GM18517 (cell line): ENCODE measurements around the gene KRTAP10-4.
"Not testable (repeated sequence)": the region's sequence is repeated elsewhere in the genome, so short reads cannot be mapped to it uniquely, and the experiment has no call there.

Source experiments
- ATAC-seq: cut with Tn5 transposase; IDR thresholded peaks from one replicate; pipeline ENCODE4 v1.9.1; 2021; ENCODE audit warnings: mild to moderate bottlenecking, moderate library complexity; ENCODE audit not compliant: unreplicated experiment

The KRTAP10-4 gene

DNA sequence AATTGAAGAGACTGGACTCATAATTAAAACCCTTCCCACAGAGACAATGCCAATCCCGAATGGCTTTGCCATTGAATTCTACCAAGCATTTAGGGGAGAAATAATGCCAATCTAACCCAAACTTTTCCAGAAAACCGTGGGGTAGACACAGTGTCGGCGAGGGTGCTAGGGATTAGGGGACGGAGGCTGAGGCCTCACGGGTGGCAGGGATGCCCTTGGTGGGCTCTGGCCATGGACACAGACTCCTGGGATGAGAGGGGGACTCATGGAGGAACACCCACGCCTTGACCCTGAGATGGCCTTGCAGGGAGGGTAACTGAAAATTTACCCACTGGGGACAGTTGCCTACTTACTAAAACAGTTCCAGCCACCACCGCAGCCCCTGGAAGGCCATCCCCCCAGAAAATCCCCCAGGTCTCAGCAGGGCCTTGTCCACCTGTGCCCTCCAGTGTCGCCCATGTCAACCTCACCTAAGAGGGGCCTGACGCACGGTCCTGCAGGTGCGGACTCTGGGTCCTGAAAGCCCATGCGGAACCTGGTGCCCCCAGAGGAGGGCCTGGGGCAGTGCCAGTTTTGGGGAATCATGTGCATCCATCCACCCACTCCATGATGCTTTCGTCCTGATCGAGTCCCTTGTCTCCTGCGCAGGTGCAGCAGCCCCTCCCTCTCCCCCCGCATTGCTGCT lies 5.0 kb downstream of the KRTAP10-4 start:
- ATAC-seq, result no peak

- no peak for ATAC-seq
These were observed 5.7 kb downstream of the KRTAP10-4 start for GRCh38 chr21:44579056-44579832.

- no peak for ATAC-seq
These were observed 6.3 kb downstream of the KRTAP10-4 start for GRCh38 chr21:44579833-44580144.

- ATAC-seq, result not testable (repeated sequence)
These were observed 6.8 kb downstream of the KRTAP10-4 start, which contains the start of gene KRTAP10-5 for GRCh38 chr21:44580231-44580821. TSS of gene KRTAP10-5 (minus strand) at chr21:44580604. CDS start at chr21:44580578, 26 bp downstream.

- no peak for ATAC-seq
These were observed 7.6 kb downstream of the KRTAP10-4 start for GRCh38 chr21:44581158-44581557.

GRCh38 chr21:44582055-44582454 lies 8.5 kb downstream of the KRTAP10-4 start:
- no peak for ATAC-seq

GRCh38 chr21:44583089-44583799 lies 9.7 kb downstream of the KRTAP10-4 start:
- no peak for ATAC-seq

DNA sequence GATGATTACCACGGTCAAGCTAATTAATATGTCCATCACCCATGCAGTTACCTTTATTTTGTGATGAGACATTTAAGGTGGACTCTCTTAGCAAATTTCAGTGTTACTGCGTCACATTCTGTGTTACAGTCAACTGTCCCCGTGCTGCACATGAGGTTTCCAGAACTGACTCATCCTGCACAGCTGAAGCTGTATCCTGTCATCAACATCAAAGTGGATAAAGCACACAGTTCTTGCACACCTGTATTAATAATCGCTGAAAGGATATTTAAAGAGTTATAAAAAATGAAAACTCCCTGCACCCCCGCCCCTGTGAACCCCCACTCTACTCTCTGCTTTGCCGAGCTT lies 10.2 kb downstream of the KRTAP10-4 start:
- no peak for ATAC-seq

DNA sequence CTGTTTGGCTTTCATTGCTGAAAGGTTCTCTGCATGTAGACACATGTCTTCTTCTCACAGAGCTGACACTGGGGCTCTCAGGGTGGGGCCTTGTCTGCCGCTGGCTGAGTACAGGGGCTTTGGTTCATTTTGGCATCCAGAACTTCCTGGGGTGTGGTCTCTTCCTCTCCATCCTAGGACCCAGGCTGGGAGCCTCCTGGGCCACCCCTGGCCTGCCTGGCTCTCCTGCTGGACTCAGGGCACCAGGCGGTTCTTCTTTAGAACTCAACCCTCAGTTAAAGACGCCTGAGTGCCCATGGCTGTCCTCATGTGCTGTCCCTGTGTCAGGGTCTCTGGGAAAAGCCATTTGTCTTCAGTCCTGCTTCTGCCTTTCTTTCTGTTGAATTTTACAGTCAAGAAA lies 12.4 kb downstream of the KRTAP10-4 start:
- no peak for ATAC-seq

DNA sequence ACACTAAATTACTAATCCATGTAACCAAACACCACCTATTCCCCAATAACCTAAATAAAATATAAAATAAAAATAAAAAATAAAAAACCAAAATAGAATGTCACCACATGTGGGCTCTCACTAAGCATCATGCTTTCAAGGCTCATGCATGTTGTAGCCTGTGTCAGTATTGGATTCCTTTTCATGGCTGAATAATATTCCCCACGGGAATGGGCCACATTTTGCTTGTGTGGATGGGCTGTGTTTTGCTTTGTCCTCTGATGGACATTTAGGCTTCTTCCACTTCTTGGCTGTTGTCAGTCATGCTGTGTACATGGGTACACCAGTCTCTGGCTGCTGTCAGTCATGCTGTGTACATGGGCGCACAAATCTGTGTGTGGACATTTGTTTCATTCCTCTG lies 15.6 kb downstream of the KRTAP10-4 start:
- no peak for ATAC-seq

DNA sequence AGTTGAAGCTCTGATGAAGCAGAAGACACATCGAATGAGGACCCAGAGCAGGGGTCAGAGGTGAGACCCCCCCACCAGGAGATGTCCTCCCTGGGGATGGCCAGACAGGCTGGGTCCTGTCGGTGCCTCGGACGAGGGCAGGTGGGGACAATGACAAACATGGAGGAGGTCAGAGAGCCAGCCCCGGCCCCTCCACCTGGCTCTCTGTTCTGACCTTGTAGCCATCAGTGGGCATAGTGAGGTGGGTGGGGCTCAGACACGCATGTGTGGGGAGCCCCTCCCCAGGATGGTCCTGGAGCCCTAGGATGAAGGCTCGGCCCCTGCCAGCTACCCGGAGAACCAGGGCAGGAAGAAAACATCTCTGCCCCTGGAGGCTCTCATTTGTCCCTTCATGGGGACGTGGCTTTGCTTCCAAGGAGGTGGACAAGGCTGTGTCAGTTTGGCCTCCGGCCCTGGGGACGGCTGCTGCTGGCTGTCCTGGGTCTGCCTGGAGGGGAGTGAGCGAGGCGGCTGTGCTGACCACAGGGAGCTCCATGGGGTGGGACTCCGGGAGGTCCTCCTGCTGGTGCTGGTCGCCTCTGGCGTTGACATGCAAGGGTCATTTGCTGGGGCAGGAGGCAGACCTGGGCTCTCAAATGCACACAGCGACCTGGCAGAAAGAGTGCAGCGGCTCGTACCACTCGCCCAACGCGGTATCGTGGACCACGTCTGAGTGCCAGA lies 16.2 kb downstream of the KRTAP10-4 start:
- ATAC-seq, result no peak

DNA sequence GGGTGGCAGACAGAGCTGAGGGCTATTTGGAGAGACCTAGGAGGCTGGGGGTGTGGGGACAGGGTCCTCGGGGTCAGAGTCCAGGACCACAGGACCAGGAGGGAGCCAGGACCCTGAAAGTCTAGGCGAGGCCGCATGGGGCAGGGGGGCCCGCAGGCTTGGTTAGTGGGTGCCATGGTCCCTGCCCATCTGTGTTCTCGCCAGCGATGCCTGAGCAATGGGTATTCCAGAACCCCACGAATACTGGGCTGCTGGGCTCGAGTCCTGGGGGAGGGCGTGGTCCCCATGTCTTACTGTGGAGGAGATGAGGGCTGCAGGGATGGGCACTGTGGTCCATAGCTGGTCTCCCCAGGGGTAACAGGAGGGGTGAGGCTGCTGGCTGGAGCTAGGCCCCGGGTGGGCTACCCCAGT lies 16.8 kb downstream of the KRTAP10-4 start:
- ATAC-seq, result no peak

DNA sequence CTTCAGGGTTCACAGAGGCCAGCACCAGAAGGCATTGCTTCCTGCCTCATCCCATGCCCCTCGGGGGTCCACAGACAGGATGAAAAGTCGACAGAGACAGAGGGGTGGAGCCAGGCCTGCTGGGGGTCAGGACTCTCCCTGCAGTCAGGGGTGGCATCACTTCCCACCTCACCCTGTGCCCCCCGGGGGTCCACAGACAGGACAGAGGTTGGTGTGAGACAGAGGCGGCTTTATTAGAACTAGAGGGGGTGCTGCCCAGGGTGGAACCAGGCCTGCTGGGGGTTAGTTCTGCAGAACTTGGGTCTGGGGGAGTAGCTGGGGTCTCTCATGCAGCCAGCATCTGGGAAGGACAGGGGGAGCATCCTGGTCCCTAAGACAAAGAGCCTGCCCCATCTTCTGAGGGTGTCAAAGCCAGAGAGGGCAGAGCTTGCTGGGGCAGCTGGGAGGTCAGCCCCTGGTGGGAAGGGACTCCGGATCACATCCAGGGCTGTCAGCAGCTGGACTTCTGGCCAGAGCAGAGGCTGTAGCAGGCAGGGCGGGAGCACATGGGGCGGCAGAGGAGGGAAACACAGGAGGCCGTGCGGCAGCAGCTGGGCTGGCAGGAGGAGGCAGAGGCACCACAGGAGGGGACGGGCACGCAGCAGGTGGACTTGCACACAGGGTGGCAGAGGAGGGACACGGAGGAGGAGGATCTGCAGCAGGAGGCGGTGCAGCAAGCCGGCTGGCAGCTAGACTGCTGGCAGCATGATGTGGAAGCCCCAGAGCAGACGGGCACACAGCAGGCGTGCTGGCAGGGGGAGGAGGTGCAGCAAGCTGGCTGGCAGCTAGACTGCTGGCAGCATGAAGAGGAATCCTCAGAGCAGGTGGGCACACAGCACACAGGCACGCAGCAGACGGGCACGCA lies 17.6 kb downstream of the KRTAP10-4 start:
- not testable (repeated sequence) for ATAC-seq

GRCh38 chr21:44591801-44592130 lies 18.2 kb downstream of the KRTAP10-4 start:
- not testable (repeated sequence) for ATAC-seq

DNA sequence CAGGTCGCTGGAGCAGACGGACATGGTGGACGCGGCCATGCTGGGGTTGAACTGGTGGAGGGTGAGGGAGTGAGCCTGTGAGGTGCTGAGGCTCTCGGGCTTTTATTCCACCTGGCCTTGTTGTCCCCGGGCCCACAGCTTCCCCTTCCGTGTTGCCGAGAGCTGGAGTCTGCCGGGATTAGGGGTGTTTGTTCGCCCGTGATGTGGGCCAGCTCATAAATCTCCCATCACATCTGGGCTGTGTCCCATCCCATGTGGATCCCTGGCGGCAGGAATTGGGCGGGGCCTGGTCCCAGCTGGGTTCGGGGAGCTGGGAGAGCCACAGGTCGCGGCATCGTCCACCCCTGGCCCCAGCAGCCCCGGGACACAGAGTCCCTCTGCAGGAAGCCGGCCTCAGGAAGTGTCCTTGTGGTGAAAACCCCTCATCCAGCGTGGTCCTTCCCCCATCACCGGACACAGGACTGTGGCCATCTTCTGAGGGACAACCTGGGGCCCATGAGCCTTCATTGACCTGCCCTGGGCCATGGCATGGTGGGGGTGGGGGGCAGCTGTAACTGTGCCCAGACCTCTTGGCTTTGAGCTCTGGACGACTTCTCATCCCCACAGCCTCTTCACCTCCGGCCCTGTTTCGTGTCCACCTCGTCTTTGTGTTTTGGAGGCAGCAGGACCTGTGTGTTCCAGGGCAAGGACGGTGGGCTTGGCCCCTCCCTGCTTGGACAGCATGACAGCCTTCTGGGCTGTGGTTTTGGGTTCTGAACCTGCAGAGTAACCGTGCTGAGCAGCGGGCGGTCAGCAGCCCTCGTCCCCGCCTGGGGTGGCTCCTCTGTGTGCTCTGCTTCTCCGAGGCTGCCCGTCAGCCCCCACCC lies 19.1 kb downstream of the KRTAP10-4 start, which contains the start of gene KRTAP10-6:
Gene KRTAP10-6, minus strand, starts transcription at position 60 of the 866 bp plus-strand sequence. Its CDS starts 21 bp downstream, at position 39.
- no peak for ATAC-seq

DNA sequence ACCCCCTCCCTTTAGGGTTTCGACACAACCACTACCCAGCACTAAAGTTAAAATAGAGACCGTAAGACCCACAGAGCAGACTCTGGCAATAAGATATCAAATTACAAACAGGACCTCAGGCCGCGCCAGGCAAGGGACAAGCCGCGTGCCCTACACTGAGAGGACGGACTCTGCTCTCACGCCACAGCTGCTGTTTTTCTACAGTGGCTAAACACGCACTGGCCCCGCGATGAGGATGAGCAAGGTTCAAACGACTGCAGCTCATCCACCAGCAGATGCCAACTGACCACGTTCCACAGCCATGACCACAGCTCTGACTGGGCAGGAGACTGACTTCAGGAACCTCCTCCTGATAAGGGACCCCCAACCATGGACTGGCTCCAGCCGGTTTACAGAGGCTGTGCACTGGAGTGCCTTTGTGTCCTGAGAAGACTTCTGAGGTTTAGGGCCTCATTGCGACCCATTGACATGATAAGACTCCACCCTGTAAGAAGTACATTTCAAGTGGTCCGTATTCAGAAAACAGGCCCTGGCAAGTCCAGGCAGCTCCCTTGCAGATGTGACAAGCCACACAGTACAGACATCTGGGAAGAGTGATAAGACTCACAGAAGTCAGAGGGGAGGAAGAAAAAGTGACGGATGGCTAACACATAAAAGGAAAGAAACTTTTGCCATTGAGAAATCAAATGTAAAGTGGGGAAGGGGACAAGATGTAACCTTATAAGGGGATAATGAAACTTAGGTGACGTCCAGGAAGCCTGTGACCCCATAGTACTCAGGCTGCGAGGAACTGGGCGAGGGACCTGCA lies 20.3 kb downstream of the KRTAP10-4 start:
- no peak for ATAC-seq

DNA sequence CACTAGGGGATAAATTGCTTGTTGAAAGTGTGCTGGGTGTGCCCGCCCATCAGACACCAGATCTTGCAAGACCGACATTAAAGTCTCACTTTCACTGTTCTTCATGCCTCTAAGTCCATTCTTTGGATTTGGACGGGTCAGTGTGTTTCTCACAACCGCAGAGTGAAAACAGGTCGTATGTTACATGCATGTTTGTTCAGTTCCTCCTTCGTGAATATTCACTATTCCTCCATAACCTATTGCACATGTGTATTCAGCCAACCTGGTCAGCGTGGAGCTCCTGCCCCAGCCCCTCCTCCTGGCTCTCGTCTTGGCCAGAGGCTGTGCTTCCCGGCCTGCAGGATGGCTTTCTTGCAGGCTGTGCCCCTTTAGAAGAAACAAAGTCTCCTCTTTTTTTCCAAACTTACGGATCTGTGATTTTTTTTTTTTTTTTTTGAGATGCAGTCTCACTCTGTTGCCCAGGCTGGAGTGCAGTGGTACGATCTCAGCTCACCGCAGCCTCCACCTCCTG lies 20.9 kb downstream of the KRTAP10-4 start:
- ATAC-seq, result no peak

DNA sequence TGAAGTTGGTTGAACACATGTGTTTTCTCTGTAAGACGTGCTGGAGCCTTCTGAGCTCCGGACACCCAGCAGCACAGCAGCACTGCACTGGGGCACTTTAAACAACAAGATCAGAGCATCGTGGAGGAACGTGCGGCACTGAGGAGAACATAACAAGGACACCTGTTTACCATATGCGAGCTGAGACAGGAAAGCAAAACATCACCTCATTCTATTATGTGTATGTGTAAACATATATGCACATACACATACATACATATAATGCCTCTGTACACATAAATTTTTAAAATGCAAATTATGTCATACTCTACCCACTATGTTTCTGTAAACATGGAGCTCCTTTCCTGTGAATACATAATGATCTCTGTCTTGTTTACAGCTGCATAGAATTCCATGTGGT lies 22.0 kb downstream of the KRTAP10-4 start:
- no peak for ATAC-seq
